Mesendoderm (in vitro differentiated cells): ENCODE results near the gene SLCO2A1.

Source experiments
- DNase-seq: peaks from one replicate; pipeline ENCODE4 v3.0.0; 2013
- H2AK5ac ChIP-seq: 2 replicates; pipeline ENCODE4 v1.6.1; 2013; ENCODE audit warnings: low read length, inconsistent platforms
- H2BK120ac ChIP-seq: 2 replicates; pipeline ENCODE4 v1.6.1; 2013; ENCODE audit warnings: low read depth, mild to moderate bottlenecking, low read length, moderate library complexity, mixed read lengths
- H2BK15ac ChIP-seq: replicated peaks from 2 replicates; pipeline ENCODE4 v1.6.1; 2013; ENCODE audit warnings: low read depth, mild to moderate bottlenecking, moderate library complexity
- H2BK5ac ChIP-seq: 2 replicates; pipeline ENCODE4 v1.6.1; 2013; ENCODE audit warnings: low read length, inconsistent platforms
- H3K18ac ChIP-seq: 2 replicates; pipeline ENCODE4 v1.6.1; 2013; ENCODE audit warnings: mild to moderate bottlenecking, low read length, mixed read lengths
- H3K23ac ChIP-seq: one replicate; pipeline ENCODE4 v1.6.1; 2013; ENCODE audit warnings: low read length
- H3K27ac ChIP-seq: 2 replicates; pipeline ENCODE4 v1.5.1; 2013; ENCODE audit warnings: low read depth, mild to moderate bottlenecking, inconsistent platforms, low read length, moderate library complexity
- H3K27me3 ChIP-seq: 2 replicates; pipeline ENCODE4 v1.6.1; 2013; ENCODE audit warnings: low read length, control low read depth, mild to moderate bottlenecking, inconsistent platforms; ENCODE audit not compliant: insufficient read depth, poor library complexity
- H3K36me3 ChIP-seq: 2 replicates; pipeline ENCODE4 v1.6.1; 2013; ENCODE audit warnings: low read length, inconsistent platforms; ENCODE audit not compliant: control insufficient read depth, insufficient read depth
- H3K4ac ChIP-seq: one replicate; pipeline ENCODE4 v1.6.1; 2013; ENCODE audit warnings: low read depth, mild to moderate bottlenecking, low read length, moderate library complexity
- H3K4me1 ChIP-seq: 2 replicates; pipeline ENCODE4 v1.6.1; 2013; ENCODE audit warnings: low read depth, low read length, inconsistent platforms; ENCODE audit not compliant: control insufficient read depth
- H3K4me2 ChIP-seq: 2 replicates; pipeline ENCODE4 v1.6.1; 2013; ENCODE audit warnings: low read length
- H3K4me3 ChIP-seq: 2 replicates; pipeline ENCODE4 v1.5.1; 2013; ENCODE audit warnings: mild to moderate bottlenecking, low read length
- H3K56ac ChIP-seq: one replicate; pipeline ENCODE4 v1.6.1; 2013; ENCODE audit warnings: low read length
- H3K79me1 ChIP-seq: 2 replicates; pipeline ENCODE4 v1.6.1; 2013; ENCODE audit warnings: low read length, inconsistent platforms
- H3K79me2 ChIP-seq: 2 replicates; pipeline ENCODE4 v1.6.1; 2013; ENCODE audit warnings: mild to moderate bottlenecking, low read length; ENCODE audit not compliant: control insufficient read depth, insufficient read depth
- H3K9ac ChIP-seq: 2 replicates; pipeline ENCODE4 v1.6.1; 2013; ENCODE audit warnings: low read length, inconsistent platforms
- H4K5ac ChIP-seq: one replicate; pipeline ENCODE4 v1.6.1; 2013; ENCODE audit warnings: low read length
- H4K8ac ChIP-seq: one replicate; pipeline ENCODE4 v1.6.1; 2013; ENCODE audit warnings: low read depth, mild to moderate bottlenecking, control low read depth, low read length, moderate library complexity
- WGBS: extraction: QIAGEN DNeasy Blood & Tissue Kit; methylation state at CpG from one replicate; pipeline ENCODE4 v1.1.7; 2013; ENCODE audit warnings: low lambda C conversion rate, missing lambda C conversion rate; ENCODE audit not compliant: insufficient coverage; ENCODE audit errors: extremely low coverage; 5-methylcytosine and 5-hydroxymethylcytosine counted together

Gene SLCO2A1

GRCh38 chr3:133991209-133991608 is 38.5 kb downstream of the SLCO2A1 start:
- Histone ChIP-seq H3K9ac (peak overlapping the region; percentile 25), H4K5ac (no peak overlapping the region), H3K79me2 (no peaks in the 10 kb centered on the region), H2BK5ac (no peak overlapping the region), H3K4me3 (no peak overlapping the region), H2BK15ac (no peak overlapping the region), H3K56ac (peak overlapping the region; percentile 27), H3K4me2 (no peak overlapping the region), H3K18ac (no peak overlapping the region), H3K27ac (no peak overlapping the region), H3K36me3 (no peaks in the 10 kb centered on the region), H3K23ac (no peak overlapping the region), H3K79me1 (peaks cover 2% of the 10 kb centered on the region), H3K27me3 (no peaks in the 10 kb centered on the region), H2AK5ac (no peak overlapping the region), H3K4ac (no peak overlapping the region), H2BK120ac (no peak overlapping the region), H4K8ac (no peak overlapping the region), H3K4me1 (peaks cover 45% of the 10 kb centered on the region)
- no peak for DNase-seq
- no CpG with 5 or more reads among the region's 3 CpGs for WGBS

DNA sequence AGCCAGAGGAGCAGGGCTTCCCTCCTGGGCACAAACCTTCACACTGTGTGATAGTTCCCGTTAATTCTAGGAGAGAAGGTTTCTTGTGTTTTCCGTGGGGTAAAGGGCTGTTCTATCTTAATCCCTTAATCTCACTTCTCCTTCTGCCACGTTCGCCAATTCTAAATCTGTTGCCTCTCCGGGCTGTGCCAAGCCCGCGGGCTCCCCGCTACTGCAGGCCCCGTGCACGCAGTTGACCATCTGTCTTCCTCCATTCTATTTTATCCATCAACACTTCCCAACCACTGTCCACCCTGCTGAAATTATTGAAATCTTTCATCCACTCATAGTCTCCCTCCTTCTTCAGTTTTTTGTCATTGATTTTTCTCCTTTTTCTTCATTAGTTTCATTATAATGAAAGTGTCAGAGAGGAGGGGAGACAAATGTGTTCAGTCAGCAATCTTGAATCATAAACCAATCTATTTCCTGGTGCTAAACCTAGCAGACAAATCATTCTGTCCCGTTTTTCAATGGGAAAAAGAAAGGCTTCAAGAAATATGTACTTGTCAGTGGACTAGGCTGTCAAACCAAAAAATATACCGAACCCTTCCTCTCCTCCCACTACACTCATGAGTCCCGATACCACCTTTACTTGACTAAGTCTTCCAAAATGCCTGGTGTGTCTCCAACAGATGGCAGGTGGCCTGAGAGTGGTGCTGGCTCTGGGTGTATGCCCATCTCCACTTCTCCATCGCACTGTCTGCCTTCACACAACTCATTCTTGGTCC is 39.6 kb downstream of the SLCO2A1 start:
- peak overlapping the region; percentile 87 for H3K56ac ChIP-seq
- H3K18ac ChIP-seq, result peak overlapping the region; percentile 89
- H3K79me1 ChIP-seq, result peaks cover 2% of the 10 kb centered on the region
- WGBS, result no CpG with 5 or more reads among the region's 14 CpGs
- H3K27me3 ChIP-seq, result no peaks in the 10 kb centered on the region
- no peaks in the 10 kb centered on the region for H3K79me2 ChIP-seq
- DNase-seq, result no peak
- peak overlapping the region; percentile 23 for H3K9ac ChIP-seq
- no peak overlapping the region for H2BK15ac ChIP-seq
- no peak overlapping the region for H3K23ac ChIP-seq
- H3K4me2 ChIP-seq, result no peak overlapping the region
- H3K4me3 ChIP-seq, result no peak overlapping the region
- peak overlapping the region; percentile 36 for H3K27ac ChIP-seq
- peaks cover 45% of the 10 kb centered on the region for H3K4me1 ChIP-seq
- peak overlapping the region; percentile 82 for H2BK120ac ChIP-seq
- no peak overlapping the region for H4K5ac ChIP-seq
- H3K4ac ChIP-seq, result peak overlapping the region; percentile 85
- H2BK5ac ChIP-seq, result peak overlapping the region; percentile 73
- peak overlapping the region; percentile 66 for H2AK5ac ChIP-seq
- H3K36me3 ChIP-seq, result no peaks in the 10 kb centered on the region
- no peak overlapping the region for H4K8ac ChIP-seq

GRCh38 chr3:133988631-133989161 is 41.0 kb downstream of the SLCO2A1 start:
- no peak overlapping the region for H3K4me3 ChIP-seq
- H3K9ac ChIP-seq, result peak overlapping the region; percentile 52
- no CpG with 5 or more reads among the region's 9 CpGs for WGBS
- H3K36me3 ChIP-seq, result no peaks in the 10 kb centered on the region
- H3K56ac ChIP-seq, result peak overlapping the region; percentile 87
- H4K5ac ChIP-seq, result peak overlapping the region; percentile 86
- no peaks in the 10 kb centered on the region for H3K79me2 ChIP-seq
- peak; percentile 99 for DNase-seq
- H3K4ac ChIP-seq, result peak overlapping the region; percentile 93
- H2BK15ac ChIP-seq, result peak overlapping the region; percentile 21
- H3K23ac ChIP-seq, result no peak overlapping the region
- H3K4me2 ChIP-seq, result no peak overlapping the region
- H4K8ac ChIP-seq, result peak overlapping the region; percentile 43
- peak overlapping the region; percentile 97 for H2BK5ac ChIP-seq
- no peak overlapping the region for H2AK5ac ChIP-seq
- H2BK120ac ChIP-seq, result peak overlapping the region; percentile 99
- H3K79me1 ChIP-seq, result peaks cover 6% of the 10 kb centered on the region
- H3K27me3 ChIP-seq, result no peaks in the 10 kb centered on the region
- peak overlapping the region; percentile 90 for H3K27ac ChIP-seq
- peaks cover 51% of the 10 kb centered on the region for H3K4me1 ChIP-seq
- peak overlapping the region; percentile 95 for H3K18ac ChIP-seq

GRCh38 chr3:133987948-133988484 is 41.7 kb downstream of the SLCO2A1 start:
- whole genome bisulfite sequencing, result no CpG with 5 or more reads among the region's 2 CpGs
- H3K4me2 ChIP-seq, result peak overlapping the region; percentile 9
- peak overlapping the region; percentile 43 for H4K8ac ChIP-seq
- H2BK120ac ChIP-seq, result peak overlapping the region; percentile 99
- H3K4me3 ChIP-seq, result no peak overlapping the region
- H3K4me1 ChIP-seq, result peaks cover 49% of the 10 kb centered on the region
- H3K4ac ChIP-seq, result peak overlapping the region; percentile 93
- H3K36me3 ChIP-seq, result no peaks in the 10 kb centered on the region
- H2BK5ac ChIP-seq, result peak overlapping the region; percentile 98
- peak overlapping the region; percentile 86 for H4K5ac ChIP-seq
- peak overlapping the region; percentile 52 for H3K9ac ChIP-seq
- peaks cover 6% of the 10 kb centered on the region for H3K79me1 ChIP-seq
- peak overlapping the region; percentile 95 for H3K18ac ChIP-seq
- peak overlapping the region; percentile 21 for H2BK15ac ChIP-seq
- peak overlapping the region; percentile 53 for H2AK5ac ChIP-seq
- peak overlapping the region; percentile 18 for H3K23ac ChIP-seq
- peak overlapping the region; percentile 90 for H3K27ac ChIP-seq
- no peaks in the 10 kb centered on the region for H3K79me2 ChIP-seq
- DNase-seq, result peak; percentile 85
- H3K27me3 ChIP-seq, result no peaks in the 10 kb centered on the region
- H3K56ac ChIP-seq, result peak overlapping the region; percentile 87

DNA sequence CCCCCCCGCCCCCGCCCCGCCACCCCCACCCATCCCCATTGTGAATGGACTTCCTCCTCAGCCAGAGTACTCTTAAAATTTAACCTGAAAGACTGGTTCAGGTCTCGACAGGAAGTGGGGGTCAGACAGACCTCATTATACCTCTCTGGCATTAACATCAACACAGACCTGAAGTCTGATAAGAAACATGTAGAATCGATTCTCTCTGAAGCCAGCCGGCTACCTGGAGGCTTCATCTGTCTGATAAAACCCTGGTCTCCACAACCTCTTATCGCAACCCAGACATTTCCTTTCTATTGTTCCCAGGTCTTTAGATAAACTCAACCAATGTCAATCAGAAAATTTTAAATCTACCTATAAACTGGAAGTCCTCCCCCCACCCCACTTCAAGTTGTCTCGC is 42.6 kb downstream of the SLCO2A1 start:
- H4K8ac ChIP-seq, result no peak overlapping the region
- peak; percentile 93 for DNase-seq
- H2BK120ac ChIP-seq, result no peak overlapping the region

More for the DNA sequence above, 42.6 kb downstream of the SLCO2A1 start:
- H3K4me3 ChIP-seq, result no peak overlapping the region
- H3K27ac ChIP-seq, result peak overlapping the region; percentile 90
- no peak overlapping the region for H3K9ac ChIP-seq
- WGBS, result no CpG with 5 or more reads among the region's 8 CpGs
- no peak overlapping the region for H3K18ac ChIP-seq
- H3K4me2 ChIP-seq, result no peak overlapping the region
- H3K79me2 ChIP-seq, result no peaks in the 10 kb centered on the region
- peaks cover 6% of the 10 kb centered on the region for H3K79me1 ChIP-seq
- no peak overlapping the region for H2BK15ac ChIP-seq
- H2BK5ac ChIP-seq, result peak overlapping the region; percentile 98
- no peak overlapping the region for H3K4ac ChIP-seq
- no peak overlapping the region for H4K5ac ChIP-seq
- H3K56ac ChIP-seq, result peak overlapping the region; percentile 87
- no peaks in the 10 kb centered on the region for H3K36me3 ChIP-seq
- H3K27me3 ChIP-seq, result no peaks in the 10 kb centered on the region
- H2AK5ac ChIP-seq, result no peak overlapping the region
- H3K23ac ChIP-seq, result no peak overlapping the region
- peaks cover 44% of the 10 kb centered on the region for H3K4me1 ChIP-seq
